Lower leg skin (tissue), 3 donors: ENCODE results near the gene MOB1A.

Experiments used
- POLR2A ChIP-seq, 2 donors: fragments of 450-650 bp; IDR thresholded peaks; one replicate each; pipeline ENCODE4 v1.6.1; 2016 to 2017; ENCODE audit warnings: antibody characterized with exemption in 2 of 2, mild to moderate bottlenecking in 1 of 2, moderate library complexity in 1 of 2
- TF ChIP-seq, protein P1 (sequence below), 3 donors: fragments of 450-650 bp; IDR thresholded peaks; one replicate each; pipeline ENCODE4 v1.5.1; 2016; ENCODE audit warnings: antibody characterized with exemption in 3 of 3, mild to moderate bottlenecking in 3 of 3, moderate library complexity in 2 of 3

DNA sequence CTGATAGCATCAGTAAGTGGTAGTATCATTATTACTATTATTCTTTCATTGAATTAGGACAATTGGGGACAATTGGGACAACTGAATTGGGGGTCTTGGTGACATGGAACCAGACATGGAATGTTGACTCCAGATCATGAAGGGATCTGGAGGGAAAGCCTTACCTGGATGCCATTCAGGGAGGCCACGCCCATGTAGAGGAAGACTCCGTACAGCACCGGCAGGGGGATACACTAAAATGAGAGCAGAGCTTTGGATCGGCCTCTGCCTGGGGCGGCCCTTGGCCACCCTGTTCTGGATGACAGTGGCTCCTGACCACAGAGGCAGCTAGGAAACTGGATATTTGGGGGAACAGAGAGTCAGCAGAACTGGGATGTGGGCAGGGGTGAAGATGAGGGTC, 49.0 kb upstream of the MOB1A start:
- TF ChIP-seq, protein P1, sequence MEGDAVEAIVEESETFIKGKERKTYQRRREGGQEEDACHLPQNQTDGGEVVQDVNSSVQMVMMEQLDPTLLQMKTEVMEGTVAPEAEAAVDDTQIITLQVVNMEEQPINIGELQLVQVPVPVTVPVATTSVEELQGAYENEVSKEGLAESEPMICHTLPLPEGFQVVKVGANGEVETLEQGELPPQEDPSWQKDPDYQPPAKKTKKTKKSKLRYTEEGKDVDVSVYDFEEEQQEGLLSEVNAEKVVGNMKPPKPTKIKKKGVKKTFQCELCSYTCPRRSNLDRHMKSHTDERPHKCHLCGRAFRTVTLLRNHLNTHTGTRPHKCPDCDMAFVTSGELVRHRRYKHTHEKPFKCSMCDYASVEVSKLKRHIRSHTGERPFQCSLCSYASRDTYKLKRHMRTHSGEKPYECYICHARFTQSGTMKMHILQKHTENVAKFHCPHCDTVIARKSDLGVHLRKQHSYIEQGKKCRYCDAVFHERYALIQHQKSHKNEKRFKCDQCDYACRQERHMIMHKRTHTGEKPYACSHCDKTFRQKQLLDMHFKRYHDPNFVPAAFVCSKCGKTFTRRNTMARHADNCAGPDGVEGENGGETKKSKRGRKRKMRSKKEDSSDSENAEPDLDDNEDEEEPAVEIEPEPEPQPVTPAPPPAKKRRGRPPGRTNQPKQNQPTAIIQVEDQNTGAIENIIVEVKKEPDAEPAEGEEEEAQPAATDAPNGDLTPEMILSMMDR (IDR thresholded peaks at IDR 0.05): no peak
- no peak for TF ChIP-seq POLR2A (IDR thresholded peaks at IDR 0.05)
